PC-3 (cell line): ENCODE results near the gene CIB4. TPM values are rescaled to one million over a fixed set of nuclear protein-coding genes. Genes with fewer than 3 reads are reported as not detected.

Source experiments
- ATAC-seq: fragments of 200-7000 bp; cut with Tn5 transposase; 2 replicates; pipeline ENCODE4 v1.9.1; 2020; ENCODE audit warnings: mild to moderate bottlenecking, moderate library complexity
- BruUV-seq: library from RNA; stranded (reverse); fragments of 400-500 nt; replicated peaks from 2 replicates; lab custom pipeline; 2021; lab: Mats Ljungman, UMichigan
- CTCF ChIA-PET: fragments of 300-600 bp; sonication (Branson Sonifier 250); formaldehyde crosslinking; loops from one replicate; lab custom pipeline; 2022; ENCODE audit warnings: antibody characterized with exemption; lab: Charles Lee
- POLR2A ChIA-PET: fragments of 300-600 bp; sonication (Branson Sonifier 250); formaldehyde crosslinking; loops from one replicate; lab custom pipeline; 2022; ENCODE audit warnings: antibody characterized with exemption; ENCODE audit not compliant: unreplicated experiment; lab: Charles Lee
- DNase-seq: peaks from one replicate; pipeline ENCODE4 v3.0.0-alpha.2; 2015
- H2AFZ ChIP-seq: fragments of 300-600 bp; sonication (generic); 2 replicates; pipeline ENCODE4 v1.6.0; 2016; ENCODE audit warnings: antibody characterized with exemption, low read length
- H3F3A ChIP-seq: fragments of 300-600 bp; sonication (generic); one replicate; pipeline ENCODE4 v1.6.0; 2017; ENCODE audit warnings: antibody characterized with exemption, low read length, control low read depth, mild to moderate bottlenecking; ENCODE audit not compliant: unreplicated experiment
- H3K27ac ChIP-seq: fragments of 300-600 bp; sonication (generic); 2 replicates; pipeline ENCODE4 v1.5.1; 2016; ENCODE audit warnings: mild to moderate bottlenecking, low read length
- H3K27me3 ChIP-seq: fragments of 300-600 bp; sonication (generic); 2 replicates; pipeline ENCODE4 v1.6.1; 2016; ENCODE audit warnings: low read length, mixed read lengths
- H3K36me3 ChIP-seq: fragments of 300-600 bp; sonication (generic); 2 replicates; pipeline ENCODE4 v1.6.1; 2016; ENCODE audit warnings: low read depth, mixed run types, low read length, mixed read lengths
- H3K4me1 ChIP-seq: fragments of 300-600 bp; sonication (generic); 2 replicates; pipeline ENCODE4 v1.5.1; 2016; ENCODE audit warnings: low read length; ENCODE audit not compliant: insufficient read depth
- H3K4me2 ChIP-seq: fragments of 300-600 bp; sonication (generic); 2 replicates; pipeline ENCODE4 v1.6.0; 2016; ENCODE audit warnings: low read length
- H3K4me3 ChIP-seq: fragments of 300-600 bp; sonication (generic); 2 replicates; pipeline ENCODE4 v1.5.1; 2016; ENCODE audit warnings: mild to moderate bottlenecking, low read length, mixed read lengths
- H3K79me2 ChIP-seq: fragments of 300-600 bp; sonication (generic); 2 replicates; pipeline ENCODE4 v1.6.1; 2017; ENCODE audit warnings: low read length, mixed read lengths
- H3K9ac ChIP-seq: fragments of 300-600 bp; sonication (generic); 2 replicates; pipeline ENCODE4 v1.6.0; 2016; ENCODE audit warnings: mild to moderate bottlenecking, low read length
- H3K9me2 ChIP-seq: fragments of 300-600 bp; sonication (generic); replicated peaks from 2 replicates; pipeline ENCODE4 v1.6.1; 2016; ENCODE audit warnings: mixed run types, low read length, mixed read lengths
- H3K9me3 ChIP-seq: fragments of 300-600 bp; sonication (generic); 2 replicates; pipeline ENCODE4 v1.6.1; 2016; ENCODE audit warnings: low read length, mixed read lengths
- H4K20me1 ChIP-seq: fragments of 300-600 bp; sonication (generic); 2 replicates; pipeline ENCODE4 v1.6.1; 2016; ENCODE audit warnings: low read length, mixed read lengths
- EZH2 ChIP-seq: fragments of 300-600 bp; sonication (generic); IDR thresholded peaks from one replicate; pipeline ENCODE4 v1.6.1; 2017; ENCODE audit warnings: antibody characterized with exemption, mild to moderate bottlenecking, low read length; ENCODE audit not compliant: unreplicated experiment
- EZH2phosphoT487 ChIP-seq: fragments of 300-600 bp; sonication (generic); IDR thresholded peaks from 2 replicates; pipeline ENCODE4 v1.6.1; 2018; ENCODE audit warnings: mild to moderate bottlenecking, antibody characterized with exemption, low read length, borderline replicate concordance
- intact Hi-C: fragments of 100-400 bp; cut with micrococcal nuclease; formaldehyde crosslinking; loops from 2 replicates; pipeline ENCODE4 v1.9.0; 2023
- total RNA-seq: library from RNA; depleted of rRNA; stranded (reverse); fragments of >200 nt; gene quantifications from 2 replicates; pipeline ENCODE4 v1.2.3, GENCODE V29; 2014
- TF ChIP-seq, protein P1 (sequence below): fragments of 300-600 bp; sonication (generic); conservative IDR thresholded peaks from 2 replicates; pipeline ENCODE4 v1.5.1; 2017; ENCODE audit warnings: antibody characterized with exemption, low read depth, mild to moderate bottlenecking, low read length

CIB4 gene
- total RNA-seq, 1 experiment from 2014 or later: not detected

DNA sequence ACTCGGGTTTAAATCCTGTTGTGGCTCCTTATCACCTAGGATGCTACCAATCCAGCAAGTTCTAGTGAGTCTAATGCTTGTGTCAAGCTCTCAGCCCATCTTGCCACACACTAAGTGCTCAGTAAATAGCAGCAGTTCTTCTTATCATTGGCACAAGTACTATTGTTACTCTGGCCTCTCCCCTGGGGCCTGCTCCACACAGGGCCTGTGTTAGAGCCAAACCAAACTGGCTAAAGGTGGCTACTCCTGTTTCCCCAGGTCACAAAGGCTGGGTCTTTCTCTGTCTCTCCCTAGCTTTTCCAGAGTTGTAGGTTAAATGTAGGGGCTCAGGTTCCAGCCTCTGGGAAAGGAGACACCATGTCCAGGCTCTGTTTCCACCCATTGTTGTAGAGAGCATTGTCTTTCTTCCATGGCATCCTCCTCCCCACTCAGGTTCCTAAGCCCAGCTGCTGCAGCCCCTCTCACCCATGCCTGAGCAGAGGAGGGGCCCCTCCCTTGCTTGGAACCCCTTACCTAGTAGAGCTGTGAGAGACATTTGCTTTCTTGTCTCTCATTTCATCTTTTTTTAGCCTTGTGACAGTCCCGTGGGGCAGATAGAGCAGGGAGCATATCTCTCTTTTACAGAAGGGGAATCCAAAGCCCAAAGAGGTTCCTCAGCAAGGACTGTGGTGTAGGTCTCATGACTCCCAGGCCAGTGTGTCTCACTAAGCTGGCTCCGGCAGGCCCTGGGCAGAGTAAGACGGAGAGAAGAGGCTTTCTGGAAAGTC, 106.9 kb downstream of the CIB4 start:
- ChIA-PET CTCF (no interaction called here), POLR2A (no interaction called here)
- Histone ChIP-seq H3K9me3 (no peaks in the 10 kb centered on the region), H2AFZ (no peak overlapping the region), H3K9me2 (no peaks in the 10 kb centered on the region), H3K79me2 (no peaks in the 10 kb centered on the region), H3K27ac (no peak overlapping the region), H3K4me1 (no peaks in the 10 kb centered on the region), H3F3A (no peaks in the 10 kb centered on the region), H3K4me3 (no peak overlapping the region), H4K20me1 (no peaks in the 10 kb centered on the region), H3K27me3 (peaks cover 19% of the 10 kb centered on the region), H3K36me3 (no peaks in the 10 kb centered on the region), H3K4me2 (no peak overlapping the region), H3K9ac (no peak overlapping the region)
- no TSS peak for BruUV-seq
- intact Hi-C loops: no loop called here
- TF ChIP-seq, protein P1, sequence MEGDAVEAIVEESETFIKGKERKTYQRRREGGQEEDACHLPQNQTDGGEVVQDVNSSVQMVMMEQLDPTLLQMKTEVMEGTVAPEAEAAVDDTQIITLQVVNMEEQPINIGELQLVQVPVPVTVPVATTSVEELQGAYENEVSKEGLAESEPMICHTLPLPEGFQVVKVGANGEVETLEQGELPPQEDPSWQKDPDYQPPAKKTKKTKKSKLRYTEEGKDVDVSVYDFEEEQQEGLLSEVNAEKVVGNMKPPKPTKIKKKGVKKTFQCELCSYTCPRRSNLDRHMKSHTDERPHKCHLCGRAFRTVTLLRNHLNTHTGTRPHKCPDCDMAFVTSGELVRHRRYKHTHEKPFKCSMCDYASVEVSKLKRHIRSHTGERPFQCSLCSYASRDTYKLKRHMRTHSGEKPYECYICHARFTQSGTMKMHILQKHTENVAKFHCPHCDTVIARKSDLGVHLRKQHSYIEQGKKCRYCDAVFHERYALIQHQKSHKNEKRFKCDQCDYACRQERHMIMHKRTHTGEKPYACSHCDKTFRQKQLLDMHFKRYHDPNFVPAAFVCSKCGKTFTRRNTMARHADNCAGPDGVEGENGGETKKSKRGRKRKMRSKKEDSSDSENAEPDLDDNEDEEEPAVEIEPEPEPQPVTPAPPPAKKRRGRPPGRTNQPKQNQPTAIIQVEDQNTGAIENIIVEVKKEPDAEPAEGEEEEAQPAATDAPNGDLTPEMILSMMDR: no peak
- no peak for TF ChIP-seq EZH2phosphoT487
- TF ChIP-seq EZH2: no peak
- DNase-seq: no peak
- ATAC-seq: no peak

DNA sequence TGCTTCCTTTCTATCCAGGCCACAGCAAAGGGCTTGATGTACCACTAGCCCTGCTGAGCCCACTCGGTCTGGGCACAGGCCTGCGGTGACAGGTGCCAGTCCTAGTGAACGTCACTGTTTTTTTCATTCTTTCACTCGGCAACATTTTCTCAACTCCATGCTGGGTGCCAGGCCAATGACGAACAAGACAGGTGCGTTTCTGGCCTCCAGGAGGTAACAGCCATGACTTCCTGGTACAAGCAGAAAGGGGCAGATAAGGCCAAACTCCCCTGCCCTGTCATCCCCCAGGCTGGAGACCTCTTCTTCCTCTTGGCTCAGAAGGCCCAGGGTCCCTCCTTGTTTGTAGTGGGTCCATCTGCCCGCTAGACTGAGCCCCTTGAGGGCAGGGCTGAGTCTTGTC, 107.5 kb downstream of the CIB4 start:
- CTCF ChIA-PET: no interaction called here

More for the DNA sequence above, 107.5 kb downstream of the CIB4 start:
- Histone ChIP-seq H3K36me3 (no peaks in the 10 kb centered on the region), H3K4me2 (no peak overlapping the region), H3K27ac (no peak overlapping the region), H3K9me2 (no peaks in the 10 kb centered on the region), H3K4me1 (no peaks in the 10 kb centered on the region), H3K27me3 (peaks cover 24% of the 10 kb centered on the region), H3K4me3 (no peak overlapping the region), H3K9ac (no peak overlapping the region), H3F3A (no peaks in the 10 kb centered on the region), H4K20me1 (no peaks in the 10 kb centered on the region), H2AFZ (no peak overlapping the region), H3K79me2 (no peaks in the 10 kb centered on the region), H3K9me3 (no peaks in the 10 kb centered on the region)
- BruUV-seq: no TSS peak
- ATAC-seq: no peak
- no peak for DNase-seq
- intact Hi-C loops: no loop called here
- TF ChIP-seq EZH2: no peak
- TF ChIP-seq EZH2phosphoT487: no peak
- TF ChIP-seq, protein P1: no peak
- POLR2A ChIA-PET: no interaction called here
